Testis (tissue), 2 donors: Measurements from ENCODE around the gene ENG.

ENCODE experiments used
- POLR2A ChIP-seq: fragments of 450-650 bp; IDR thresholded peaks from one replicate; pipeline ENCODE4 v1.6.1; 2017; ENCODE audit warnings: antibody characterized with exemption, mild to moderate bottlenecking, moderate library complexity
- TF ChIP-seq, protein P1 (sequence below), 3 experiments: fragments of 450-650 bp in 2 of 3; fragments of 200-600 bp in 1 of 3; sonication (generic) in 1 of 3; IDR thresholded peaks; one replicate each; pipeline ENCODE4 v1.5.1; 2016 to 2019; ENCODE audit warnings: antibody characterized with exemption in 3 of 3, mild to moderate bottlenecking in 2 of 3, moderate library complexity in 1 of 3

DNA sequence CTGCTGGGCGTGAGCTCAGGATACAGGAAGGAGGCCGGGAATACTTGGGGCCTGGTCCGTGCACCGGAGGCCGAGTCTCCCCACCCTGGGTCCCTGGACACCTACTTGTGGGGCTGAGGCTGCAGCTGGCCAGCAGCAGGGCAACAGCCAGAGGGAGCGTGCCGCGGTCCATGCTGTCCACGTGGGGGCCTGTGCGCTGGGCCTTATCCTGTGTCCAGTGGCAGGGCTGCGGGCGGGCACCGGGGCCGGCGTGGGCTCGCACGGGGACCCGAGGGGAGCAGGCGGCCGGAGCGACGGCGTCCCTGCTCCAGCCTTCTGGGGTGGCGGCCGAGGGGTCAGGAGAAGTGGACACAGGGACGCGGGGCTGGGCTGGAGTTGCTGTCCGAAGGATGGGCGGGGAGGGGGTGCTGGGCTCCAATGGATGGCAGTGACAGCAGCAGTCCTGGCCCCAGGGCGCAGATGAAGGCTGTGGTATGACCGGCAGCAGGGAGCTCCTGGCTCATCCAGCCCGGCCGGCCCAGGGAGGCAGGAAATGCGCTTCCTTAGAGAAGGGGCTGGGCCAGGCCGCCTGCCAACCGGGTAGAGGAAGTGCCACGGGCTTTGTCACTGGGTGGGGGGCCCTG, at the start of gene ENG:
- TF ChIP-seq, protein P1, sequence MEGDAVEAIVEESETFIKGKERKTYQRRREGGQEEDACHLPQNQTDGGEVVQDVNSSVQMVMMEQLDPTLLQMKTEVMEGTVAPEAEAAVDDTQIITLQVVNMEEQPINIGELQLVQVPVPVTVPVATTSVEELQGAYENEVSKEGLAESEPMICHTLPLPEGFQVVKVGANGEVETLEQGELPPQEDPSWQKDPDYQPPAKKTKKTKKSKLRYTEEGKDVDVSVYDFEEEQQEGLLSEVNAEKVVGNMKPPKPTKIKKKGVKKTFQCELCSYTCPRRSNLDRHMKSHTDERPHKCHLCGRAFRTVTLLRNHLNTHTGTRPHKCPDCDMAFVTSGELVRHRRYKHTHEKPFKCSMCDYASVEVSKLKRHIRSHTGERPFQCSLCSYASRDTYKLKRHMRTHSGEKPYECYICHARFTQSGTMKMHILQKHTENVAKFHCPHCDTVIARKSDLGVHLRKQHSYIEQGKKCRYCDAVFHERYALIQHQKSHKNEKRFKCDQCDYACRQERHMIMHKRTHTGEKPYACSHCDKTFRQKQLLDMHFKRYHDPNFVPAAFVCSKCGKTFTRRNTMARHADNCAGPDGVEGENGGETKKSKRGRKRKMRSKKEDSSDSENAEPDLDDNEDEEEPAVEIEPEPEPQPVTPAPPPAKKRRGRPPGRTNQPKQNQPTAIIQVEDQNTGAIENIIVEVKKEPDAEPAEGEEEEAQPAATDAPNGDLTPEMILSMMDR (IDR thresholded peaks at IDR 0.05), result no peak
- TF ChIP-seq POLR2A, result no peak
